ENCODE measurements around the gene ARL6. TPM values are rescaled to one million over a fixed set of nuclear protein-coding genes. Genes with fewer than 3 reads are reported as not detected.

ARL6 gene
- total and polyA plus RNA-seq, 2 experiments from 2014 or later = 8.2 to 9.2 TPM

DNA sequence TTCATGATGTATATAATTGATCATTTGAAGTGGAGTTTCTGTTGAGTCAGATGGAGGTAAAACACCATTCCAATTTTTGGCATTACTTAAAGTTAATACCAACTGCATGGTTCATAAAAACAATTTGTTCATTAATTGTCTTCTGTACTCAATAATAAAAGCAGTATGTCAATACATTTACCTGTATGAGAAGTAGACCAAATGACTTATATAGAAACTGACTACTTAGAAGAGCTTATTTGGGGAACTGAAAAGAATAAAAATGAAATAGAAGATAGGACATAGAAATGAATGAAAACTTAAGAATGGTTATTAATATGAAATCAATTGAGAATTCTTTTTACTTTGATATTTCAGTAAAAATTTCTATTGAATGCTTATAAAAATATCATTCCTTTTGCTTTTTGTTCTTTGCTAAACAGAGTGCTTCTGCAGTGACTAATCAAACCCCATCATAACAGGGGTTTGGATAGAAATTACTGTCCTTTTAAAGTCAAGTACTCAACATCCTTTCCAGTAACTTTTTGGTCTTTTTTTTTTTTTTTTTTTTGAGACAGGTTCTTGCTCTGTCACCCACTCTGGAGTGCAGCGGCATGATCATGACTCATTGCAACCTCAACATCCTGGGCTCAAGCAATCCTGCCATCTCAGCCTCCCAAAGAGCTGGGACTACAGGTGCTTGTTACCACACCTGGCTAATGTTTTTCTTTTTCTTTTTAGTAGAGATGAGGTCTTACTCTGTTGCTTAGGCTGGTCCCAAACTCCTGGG lies 50.8 kb downstream of the ARL6 start:
- in situ Hi-C loops (cut with MboI) = no loop called here
- Histone ChIP-seq H3K4me1 (ENCODE audit: insufficient read depth) (peaks cover 11% of the 10 kb centered on the region), H3F3A (ENCODE audit: insufficient read depth) (peaks cover 12% of the 10 kb centered on the region), H3K9me3 (ENCODE audit: low read depth) (no peaks in the 10 kb centered on the region), H3K27me3 (replicated peaks; ENCODE audit: insufficient read depth) (no peaks in the 10 kb centered on the region), H3K9me2 (ENCODE audit: insufficient read depth) (no peaks in the 10 kb centered on the region), H3K9ac (no peak overlapping the region), H2AFZ (no peak overlapping the region), H3K4me3 (no peak overlapping the region), H3K36me3 (ENCODE audit: low read depth) (no peaks in the 10 kb centered on the region), H3K4me2 (ENCODE audit: unreplicated experiment) (no peak overlapping the region), H3K79me2 (ENCODE audit: insufficient read depth) (no peaks in the 10 kb centered on the region), H4K20me1 (ENCODE audit: insufficient read depth) (no peaks in the 10 kb centered on the region), H3K27ac (no peak overlapping the region)
- TF ChIP-seq EZH2 (IDR thresholded peaks at IDR 0.05; ENCODE audit: insufficient read depth, poor library complexity, severe bottlenecking) (no peak), EZH2phosphoT487 (IDR thresholded peaks at IDR 0.05; ENCODE audit: insufficient read depth, low read depth) (no peak)
- peak; percentile 29 for DNase-seq
- 18 to 25% methylated on average over 1 of the region's 1 CpG for WGBS, 2 experiments (ENCODE audit: low coverage in 1 of 2, low lambda C conversion rate in 2 of 2, missing lambda C conversion rate in 2 of 2)

DNA sequence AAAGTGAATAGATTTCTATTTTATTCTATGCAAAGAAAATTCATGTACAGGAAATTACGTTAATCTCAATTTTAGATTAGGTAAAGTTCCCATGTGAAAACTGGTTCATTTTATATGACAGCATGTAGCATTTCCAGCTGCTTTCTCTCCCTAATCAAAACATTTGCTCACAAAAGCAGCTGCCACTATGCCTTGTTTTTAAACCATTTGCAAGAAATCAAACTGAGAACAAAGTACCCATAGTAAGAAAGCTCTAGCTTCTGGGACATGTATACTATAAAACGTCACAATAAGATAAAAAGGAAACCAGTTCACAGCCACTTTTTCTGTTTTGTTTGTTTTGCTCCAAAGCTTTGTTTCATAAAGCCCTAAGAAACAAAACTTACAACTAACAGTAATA lies 52.3 kb downstream of the ARL6 start:
- WGBS, 2 experiments (ENCODE audit: low coverage in 1 of 2, low lambda C conversion rate in 2 of 2, missing lambda C conversion rate in 2 of 2) = 91 to 93% methylated on average over 2 of the region's 2 CpGs
- H4K20me1 ChIP-seq (ENCODE audit: insufficient read depth) = no peaks in the 10 kb centered on the region
- no peak overlapping the region for H3K4me3 ChIP-seq
- no peak for TF ChIP-seq EZH2phosphoT487 (IDR thresholded peaks at IDR 0.05; ENCODE audit: insufficient read depth, low read depth)
- no peak for TF ChIP-seq EZH2 (IDR thresholded peaks at IDR 0.05; ENCODE audit: insufficient read depth, poor library complexity, severe bottlenecking)
- peaks cover 14% of the 10 kb centered on the region for H3F3A ChIP-seq (ENCODE audit: insufficient read depth)
- no peak overlapping the region for H3K4me2 ChIP-seq (ENCODE audit: unreplicated experiment)
- H3K27me3 ChIP-seq (replicated peaks; ENCODE audit: insufficient read depth) = no peaks in the 10 kb centered on the region
- no peak overlapping the region for H3K9ac ChIP-seq
- no peaks in the 10 kb centered on the region for H3K79me2 ChIP-seq (ENCODE audit: insufficient read depth)
- H2AFZ ChIP-seq = no peak overlapping the region
- no peaks in the 10 kb centered on the region for H3K36me3 ChIP-seq (ENCODE audit: low read depth)
- no peaks in the 10 kb centered on the region for H3K9me3 ChIP-seq (ENCODE audit: low read depth)
- in situ Hi-C loops (cut with MboI) = no loop called here
- H3K9me2 ChIP-seq (ENCODE audit: insufficient read depth) = no peaks in the 10 kb centered on the region
- no peak overlapping the region for H3K27ac ChIP-seq
- no peak for DNase-seq
- H3K4me1 ChIP-seq (ENCODE audit: insufficient read depth) = no peaks in the 10 kb centered on the region

GRCh38 chr3:97817965-97818364 lies 53.4 kb downstream of the ARL6 start:
- H3K4me2 ChIP-seq (ENCODE audit: unreplicated experiment) = no peak overlapping the region
- no peaks in the 10 kb centered on the region for H3K9me2 ChIP-seq (ENCODE audit: insufficient read depth)
- H3F3A ChIP-seq (ENCODE audit: insufficient read depth) = peaks cover 13% of the 10 kb centered on the region
- no peaks in the 10 kb centered on the region for H3K36me3 ChIP-seq (ENCODE audit: low read depth)
- 74 to 82% methylated on average over 3 of the region's 3 CpGs for WGBS, 2 experiments (ENCODE audit: low coverage in 1 of 2, low lambda C conversion rate in 2 of 2, missing lambda C conversion rate in 2 of 2)
- no peak overlapping the region for H2AFZ ChIP-seq
- DNase-seq = no peak
- TF ChIP-seq EZH2phosphoT487 (IDR thresholded peaks at IDR 0.05; ENCODE audit: insufficient read depth, low read depth) (no peak), EZH2 (IDR thresholded peaks at IDR 0.05; ENCODE audit: insufficient read depth, poor library complexity, severe bottlenecking) (no peak)
- no peaks in the 10 kb centered on the region for H4K20me1 ChIP-seq (ENCODE audit: insufficient read depth)
- H3K27me3 ChIP-seq (replicated peaks; ENCODE audit: insufficient read depth) = no peaks in the 10 kb centered on the region
- no peak overlapping the region for H3K9ac ChIP-seq
- no peaks in the 10 kb centered on the region for H3K9me3 ChIP-seq (ENCODE audit: low read depth)
- H3K27ac ChIP-seq = no peak overlapping the region
- H3K4me1 ChIP-seq (ENCODE audit: insufficient read depth) = no peaks in the 10 kb centered on the region
- H3K79me2 ChIP-seq (ENCODE audit: insufficient read depth) = peaks cover 6% of the 10 kb centered on the region
- in situ Hi-C loops (cut with MboI) = no loop called here
- H3K4me3 ChIP-seq = no peak overlapping the region

DNA sequence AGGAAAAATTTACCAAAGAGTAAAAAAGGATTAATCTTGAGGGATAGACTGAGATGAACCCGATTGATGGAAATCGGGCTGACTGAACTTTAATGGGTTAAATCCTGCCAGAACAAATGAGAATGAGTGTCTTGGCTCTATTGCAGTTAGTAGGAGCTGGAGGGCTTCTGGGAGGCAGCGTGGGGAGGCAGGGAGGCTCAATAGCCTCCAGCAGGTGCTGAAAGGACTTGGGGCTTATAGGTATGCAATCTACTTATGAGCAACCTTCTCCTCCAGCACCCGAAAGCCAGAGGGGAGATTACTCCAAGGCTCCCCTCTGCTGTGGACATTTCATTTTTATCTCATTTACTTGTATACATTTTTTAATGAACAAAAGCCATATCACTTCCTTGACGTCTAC lies 56.2 kb downstream of the ARL6 start:
- Histone ChIP-seq H3K79me2 (ENCODE audit: insufficient read depth) (peaks cover 34% of the 10 kb centered on the region), H3K4me3 (peak overlapping the region; percentile 92), H3K4me2 (ENCODE audit: unreplicated experiment) (peak overlapping the region; percentile 96), H3K27ac (peak overlapping the region; percentile 93), H3K9me2 (ENCODE audit: insufficient read depth) (no peaks in the 10 kb centered on the region), H2AFZ (peak overlapping the region; percentile 100), H4K20me1 (ENCODE audit: insufficient read depth) (0 out of 2 replicates have a peak, but pooled peaks cover 3% of the 10 kb centered on the region), H3K36me3 (ENCODE audit: low read depth) (no peaks in the 10 kb centered on the region), H3F3A (ENCODE audit: insufficient read depth) (peaks cover 13% of the 10 kb centered on the region), H3K27me3 (replicated peaks; ENCODE audit: insufficient read depth) (no peaks in the 10 kb centered on the region), H3K4me1 (ENCODE audit: insufficient read depth) (peaks cover 11% of the 10 kb centered on the region), H3K9ac (peak overlapping the region; percentile 94), H3K9me3 (ENCODE audit: low read depth) (no peaks in the 10 kb centered on the region)
- WGBS, 2 experiments (ENCODE audit: low coverage in 1 of 2, low lambda C conversion rate in 2 of 2, missing lambda C conversion rate in 2 of 2) = 86 to 90% methylated on average over 5 of the region's 5 CpGs
- no peak for TF ChIP-seq EZH2 (IDR thresholded peaks at IDR 0.05; ENCODE audit: insufficient read depth, poor library complexity, severe bottlenecking)
- no peak for TF ChIP-seq EZH2phosphoT487 (IDR thresholded peaks at IDR 0.05; ENCODE audit: insufficient read depth, low read depth)
- in situ Hi-C loops (cut with MboI) = no loop called here
- no peak for DNase-seq
